Stimulated activated CD8-positive, alpha-beta memory T cell treated with anti-CD3 and anti-CD28 coated beads, Interleukin-7, amount 100 ng/mL, for 48 hours (primary cell): Measurements from ENCODE around the gene OSBPL2.

Experiments used
- DNase-seq, 2 donors: peaks; one replicate each; pipeline ENCODE4 v3.0.0-alpha.2; 2020; ENCODE audit warnings: low read depth in 1 of 2; ENCODE audit errors: extremely low read depth in 1 of 2

The OSBPL2 gene

DNA sequence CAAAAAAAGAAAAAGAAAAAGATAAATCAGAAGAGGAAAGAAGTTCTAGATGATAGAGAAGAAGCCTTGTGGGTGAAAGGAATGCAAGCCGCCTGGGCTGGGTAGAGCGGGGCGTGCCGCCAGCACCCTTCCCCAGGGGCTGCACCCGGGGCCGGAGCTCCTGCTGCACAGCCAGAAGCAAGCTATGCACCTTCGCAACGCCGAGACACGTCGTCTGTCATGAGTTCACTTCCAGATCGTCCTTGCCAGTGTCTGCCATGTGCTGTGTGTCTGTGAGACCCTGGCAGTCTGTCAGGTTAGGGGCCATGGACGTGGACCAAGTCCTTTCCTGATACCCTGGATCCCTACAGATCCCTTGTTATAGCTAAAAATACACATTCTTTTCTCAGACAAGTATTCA is 38.9 kb downstream of the OSBPL2 start:
- DNase-seq: no peak

DNA sequence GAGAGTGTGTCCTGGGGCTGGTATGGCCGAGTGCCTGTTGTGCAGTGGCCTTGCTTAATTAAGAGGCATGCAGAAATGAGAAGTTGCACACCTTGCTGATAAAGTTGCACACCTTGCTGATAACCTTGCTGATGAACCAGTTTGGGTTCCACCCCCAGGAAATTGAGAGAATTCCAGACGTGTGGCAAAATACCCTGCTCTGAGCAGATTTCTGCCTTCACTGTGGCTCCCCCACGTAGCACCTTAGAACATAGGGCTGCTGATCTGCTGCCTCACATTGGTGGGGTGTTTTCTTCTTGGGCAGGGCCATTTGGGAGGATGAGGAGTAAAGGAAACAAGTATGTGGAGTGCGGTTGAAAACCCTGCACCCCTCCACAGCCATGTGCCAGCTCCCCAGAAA is 42.0 kb downstream of the OSBPL2 start:
- DNase-seq: no peak

DNA sequence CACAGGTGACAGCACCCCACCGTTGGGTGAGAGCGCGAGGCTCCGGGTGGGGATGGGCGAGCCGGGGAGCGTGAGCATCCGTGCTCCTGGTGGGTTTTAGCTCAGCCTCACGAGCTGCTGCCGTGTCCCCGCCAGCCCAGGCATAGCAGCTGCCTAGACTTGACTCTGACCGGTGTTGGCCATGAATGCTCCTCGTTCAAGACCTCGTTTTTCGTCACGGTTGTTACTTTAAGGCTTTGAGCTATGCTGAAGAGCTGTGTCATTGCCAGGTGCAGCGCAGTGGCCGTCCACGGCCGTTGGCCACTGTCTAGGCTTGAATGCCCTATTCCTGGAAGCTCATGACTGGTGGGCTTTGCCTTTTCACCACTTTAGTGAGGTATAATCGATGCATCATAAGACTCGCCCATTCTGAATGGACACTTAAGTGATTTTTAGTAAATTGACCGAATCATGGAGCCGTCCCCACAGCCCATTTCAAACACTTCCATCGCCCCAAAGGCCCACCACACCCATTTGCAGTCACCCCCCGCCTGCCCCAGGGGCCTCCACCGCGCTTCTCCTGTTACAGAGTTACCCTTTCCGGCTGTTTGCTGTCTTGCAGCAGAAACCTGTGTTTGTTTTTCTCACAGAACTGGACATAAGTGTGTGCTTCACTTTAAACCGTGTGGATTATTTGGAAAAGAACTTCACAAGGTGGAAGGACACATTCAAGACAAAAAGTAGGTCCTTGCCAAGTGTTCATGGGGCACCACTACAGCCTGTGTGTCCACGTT is 43.0 kb downstream of the OSBPL2 start:
- DNase-seq: no peak

DNA sequence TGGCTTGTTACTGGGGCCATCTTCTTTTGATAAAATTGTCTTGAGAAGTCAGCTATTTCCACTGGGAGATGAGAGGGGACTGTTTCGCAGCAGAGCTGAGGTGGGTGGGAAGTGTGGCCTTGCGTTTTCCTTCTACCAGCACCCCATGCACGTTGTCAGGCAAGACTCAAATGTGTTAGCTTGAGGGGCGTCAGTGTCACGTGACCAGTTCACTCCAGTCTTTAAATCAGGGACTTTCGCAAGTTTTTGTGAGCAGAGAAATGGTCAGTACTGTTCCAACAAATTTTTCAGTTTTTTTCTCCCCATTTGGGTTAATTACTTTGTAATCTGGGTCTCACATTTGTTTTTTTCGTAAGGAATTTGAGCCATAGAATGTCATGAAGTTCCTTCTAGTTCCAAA is 43.8 kb downstream of the OSBPL2 start:
- DNase-seq: no peak

DNA sequence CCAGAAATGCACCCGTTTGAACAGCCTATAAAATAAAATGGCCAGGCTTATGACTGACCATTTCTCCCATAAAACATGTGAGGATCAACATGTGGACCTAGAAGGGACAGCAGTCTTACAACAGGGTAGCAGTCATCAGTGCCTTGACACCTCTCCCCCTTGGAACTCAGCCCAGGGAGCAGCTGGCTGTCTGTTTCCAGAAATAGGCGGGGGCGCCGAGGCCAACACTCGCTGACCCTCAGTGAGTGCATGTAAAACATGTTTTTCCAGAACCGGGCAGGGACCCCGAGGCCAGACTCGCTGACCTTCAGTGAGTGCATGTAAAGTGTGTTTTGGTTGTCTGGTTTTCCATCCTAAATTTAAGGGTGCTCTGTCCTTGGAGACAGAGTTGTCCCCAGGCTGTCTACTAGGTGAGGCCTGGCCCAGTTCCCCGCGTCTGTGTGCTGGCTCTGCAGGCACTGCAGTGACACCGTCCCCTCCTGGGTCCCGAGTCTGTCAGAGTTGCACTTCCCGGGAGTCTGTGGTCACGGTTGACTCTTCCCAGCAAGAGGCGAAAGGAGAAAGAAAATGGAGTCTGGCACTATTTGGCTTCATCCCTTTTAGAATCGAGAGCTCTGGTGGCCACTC is 44.7 kb downstream of the OSBPL2 start:
- DNase-seq: no peak

DNA sequence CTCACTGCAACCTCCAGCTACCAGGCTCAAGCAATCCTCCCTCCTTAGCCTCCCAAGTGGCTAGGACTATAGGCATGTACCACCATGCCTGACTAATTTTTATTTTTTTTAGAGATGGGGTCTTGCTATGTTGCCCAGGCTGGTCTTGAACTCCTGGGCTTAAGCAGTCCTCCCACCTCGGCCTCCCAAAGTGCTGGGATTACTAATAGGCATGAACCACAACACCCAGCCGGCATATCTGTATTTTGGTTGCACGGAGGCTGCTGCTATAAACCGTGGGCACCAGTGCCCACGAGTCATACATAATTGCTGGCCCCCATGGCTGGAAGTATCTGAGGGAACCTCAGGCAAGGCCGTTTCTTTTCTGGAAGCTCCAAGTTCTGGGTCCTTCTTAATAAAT is 46.1 kb downstream of the OSBPL2 start:
- no peak for DNase-seq

DNA sequence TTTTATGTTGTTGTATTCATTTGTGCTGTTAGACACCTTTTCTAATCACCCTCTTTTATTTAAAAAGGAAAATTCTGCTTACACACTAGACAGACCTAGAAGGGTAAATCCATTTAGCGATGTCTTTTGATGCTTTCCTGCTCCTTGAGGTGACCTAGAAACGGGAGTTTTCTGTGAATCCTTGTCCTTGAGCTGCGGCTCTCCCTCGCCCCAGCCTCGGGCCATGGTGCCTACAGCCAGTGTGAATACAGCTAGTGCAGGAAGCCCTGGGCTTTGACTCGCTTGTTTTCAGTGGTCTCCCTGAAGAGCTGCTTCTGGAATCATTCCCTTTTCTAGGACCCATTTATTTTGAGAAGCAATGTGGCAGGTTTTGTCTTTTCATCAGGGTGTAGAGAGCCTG is 46.8 kb downstream of the OSBPL2 start:
- no peak for DNase-seq

DNA sequence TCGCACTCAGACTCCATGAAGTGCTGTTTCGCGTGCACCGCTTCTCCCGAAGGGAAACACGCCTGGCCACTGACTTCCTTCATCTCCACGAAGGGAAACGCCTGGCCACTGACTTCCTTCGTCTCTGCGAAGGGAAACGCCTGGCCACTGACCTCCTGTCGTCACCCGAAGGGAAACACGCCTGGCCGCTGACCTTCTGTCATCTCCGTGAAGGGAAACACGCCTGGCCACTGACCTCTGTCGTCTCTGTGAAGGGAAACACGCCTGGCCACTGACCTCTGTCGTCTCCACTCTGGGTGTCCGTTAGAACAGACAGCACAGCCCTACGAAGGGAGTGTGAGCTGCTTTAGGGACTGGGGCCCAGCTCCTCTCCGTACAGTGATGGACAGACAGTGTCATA is 47.4 kb downstream of the OSBPL2 start:
- no peak for DNase-seq

DNA sequence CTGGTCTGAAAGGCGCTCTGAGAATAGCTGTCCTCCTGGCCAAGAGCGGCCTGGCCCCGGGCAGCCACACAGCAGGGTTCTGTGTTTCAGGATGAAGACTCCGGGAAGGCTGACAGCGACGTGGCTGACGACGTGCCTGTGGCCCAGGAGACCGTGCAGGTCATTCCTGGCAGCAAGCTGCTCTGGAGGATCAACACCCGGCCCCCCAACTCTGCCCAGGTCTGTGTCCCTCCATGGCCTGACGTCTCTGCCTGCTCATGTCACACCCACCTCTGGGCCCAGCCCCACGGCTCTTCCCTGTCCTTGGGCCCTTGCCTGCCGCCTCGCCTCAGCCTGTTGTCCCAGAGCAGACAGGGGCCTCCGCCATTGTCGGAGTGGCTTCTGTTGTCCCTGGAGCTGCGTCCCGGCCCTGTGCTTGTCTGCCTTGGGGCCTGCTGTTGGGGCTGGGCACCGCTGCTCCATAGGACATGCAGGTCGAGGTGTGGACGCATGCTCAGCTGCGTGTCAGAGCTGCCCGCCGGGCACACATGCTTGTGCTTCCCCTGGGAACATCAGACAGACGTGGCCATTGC is 48.3 kb downstream of the OSBPL2 start:
- no peak for DNase-seq

DNA sequence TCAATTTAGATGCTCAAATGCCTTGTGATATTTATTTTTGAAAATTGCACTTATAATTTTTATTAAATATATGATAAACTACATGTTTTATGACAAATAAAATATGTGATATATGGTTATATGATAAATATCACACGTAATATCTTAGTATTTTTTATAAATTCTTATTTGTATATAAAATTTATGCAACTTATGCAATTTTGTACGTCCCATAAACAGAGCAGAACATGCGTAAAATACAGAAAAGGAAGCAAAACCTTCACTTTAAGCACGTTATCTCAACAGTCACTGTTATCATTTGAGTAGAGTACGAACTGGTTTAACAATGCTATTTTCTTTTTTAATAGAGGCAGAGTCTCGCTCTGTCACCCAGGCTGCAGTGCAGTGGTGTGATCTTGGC is 48.8 kb downstream of the OSBPL2 start:
- no peak for DNase-seq

DNA sequence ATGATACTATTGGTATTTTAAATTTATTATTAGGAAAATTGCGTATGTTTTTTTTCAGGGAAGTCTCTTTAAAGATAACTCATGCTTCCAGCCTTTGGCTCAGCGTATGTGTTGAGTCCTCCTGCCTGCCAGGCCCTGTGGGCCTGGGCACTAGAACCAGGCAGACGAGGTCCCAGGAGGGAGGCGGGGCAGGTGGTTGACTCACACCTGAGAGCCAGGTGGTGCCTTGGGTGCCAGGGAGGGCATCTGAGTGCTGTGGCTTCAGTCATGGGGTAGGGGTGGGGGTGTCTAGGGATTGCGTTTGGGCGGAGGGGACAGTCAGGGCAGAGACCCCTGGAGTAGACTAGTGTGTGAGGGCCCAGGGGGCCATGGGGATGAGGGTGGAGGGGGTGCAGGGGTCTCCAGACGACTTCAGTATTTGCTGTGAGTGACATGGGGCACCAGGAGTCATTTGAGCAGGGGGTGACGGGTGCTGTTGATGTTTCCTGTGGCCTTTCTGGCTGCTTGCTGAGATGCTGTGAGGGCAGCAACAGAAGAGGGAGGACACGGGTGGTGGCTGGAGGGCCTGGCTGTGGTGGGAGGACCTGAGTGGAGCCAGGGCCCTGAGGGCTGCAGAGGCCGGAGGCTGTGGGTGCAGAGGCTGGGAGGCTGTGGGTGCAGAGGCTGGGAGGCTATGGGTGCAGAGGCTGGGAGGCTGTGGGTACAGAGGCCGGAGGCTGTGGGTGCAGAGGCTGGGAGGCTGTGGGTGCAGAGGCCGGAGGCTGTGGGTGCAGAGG is 49.6 kb downstream of the OSBPL2 start:
- DNase-seq: no peak

DNA sequence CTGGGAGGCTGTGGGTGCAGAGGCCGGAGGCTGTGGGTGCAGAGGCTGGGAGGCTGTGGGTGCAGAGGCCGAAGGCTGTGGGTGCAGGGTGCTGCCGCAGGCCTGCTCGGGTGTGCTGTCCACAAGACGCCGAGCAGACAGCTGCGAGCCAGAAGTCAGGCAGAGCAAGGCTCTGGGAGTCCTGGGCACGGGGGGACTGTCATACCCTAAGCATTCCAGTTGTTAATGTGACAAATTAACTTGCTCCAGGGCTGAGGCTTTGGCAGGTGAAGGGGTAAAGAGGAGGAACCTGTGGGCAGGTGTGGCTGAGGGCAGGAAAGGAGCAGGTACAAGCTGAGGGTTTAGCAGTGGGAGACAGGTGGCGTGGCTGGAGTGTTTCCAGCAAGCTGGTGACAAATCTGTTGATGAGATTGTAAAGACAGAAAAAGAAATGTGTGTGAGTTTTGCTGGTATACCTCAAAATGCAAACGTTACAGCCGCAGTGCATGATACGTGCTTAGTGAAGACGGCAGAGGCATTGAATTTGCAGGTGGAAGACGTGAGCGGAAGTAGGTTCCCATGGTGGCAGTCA is 50.3 kb downstream of the OSBPL2 start:
- no peak for DNase-seq

DNA sequence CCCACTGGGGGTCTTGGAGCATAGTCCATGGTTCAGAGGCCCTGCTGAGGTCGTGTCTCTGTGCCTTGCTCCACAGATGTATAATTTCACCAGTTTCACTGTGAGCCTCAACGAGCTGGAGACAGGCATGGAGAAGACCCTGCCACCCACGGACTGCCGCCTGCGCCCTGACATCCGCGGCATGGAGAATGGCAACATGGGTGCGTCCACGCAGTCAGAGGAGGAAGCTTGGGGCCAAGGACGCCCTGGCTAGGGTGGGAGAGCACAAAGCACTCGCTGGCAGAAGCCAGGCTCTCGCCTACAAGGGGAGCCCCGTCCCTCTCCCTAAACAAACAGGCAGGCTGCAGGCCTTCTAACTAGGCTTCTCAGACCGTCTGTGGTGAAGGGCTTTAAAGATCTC is 50.8 kb downstream of the OSBPL2 start:
- no peak for DNase-seq

DNA sequence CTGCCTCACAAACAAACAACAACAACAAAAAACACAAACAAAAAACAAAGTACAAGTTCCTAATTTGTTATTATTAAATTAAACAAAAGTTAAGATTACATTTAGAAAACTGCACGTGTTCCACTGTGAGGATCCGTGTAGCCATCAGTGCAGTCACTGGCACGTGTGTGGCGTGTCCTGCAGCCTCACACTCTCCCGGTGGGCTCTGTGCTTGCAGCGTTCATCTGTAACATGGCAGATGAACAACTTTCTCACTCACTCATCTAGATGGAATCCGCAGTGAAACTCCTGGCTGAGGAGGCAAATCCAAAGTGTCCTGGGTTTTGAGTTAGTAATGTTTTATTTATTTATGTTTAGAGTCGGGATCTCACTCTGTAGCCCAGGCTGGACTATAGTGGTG is 51.6 kb downstream of the OSBPL2 start:
- DNase-seq: no peak

DNA sequence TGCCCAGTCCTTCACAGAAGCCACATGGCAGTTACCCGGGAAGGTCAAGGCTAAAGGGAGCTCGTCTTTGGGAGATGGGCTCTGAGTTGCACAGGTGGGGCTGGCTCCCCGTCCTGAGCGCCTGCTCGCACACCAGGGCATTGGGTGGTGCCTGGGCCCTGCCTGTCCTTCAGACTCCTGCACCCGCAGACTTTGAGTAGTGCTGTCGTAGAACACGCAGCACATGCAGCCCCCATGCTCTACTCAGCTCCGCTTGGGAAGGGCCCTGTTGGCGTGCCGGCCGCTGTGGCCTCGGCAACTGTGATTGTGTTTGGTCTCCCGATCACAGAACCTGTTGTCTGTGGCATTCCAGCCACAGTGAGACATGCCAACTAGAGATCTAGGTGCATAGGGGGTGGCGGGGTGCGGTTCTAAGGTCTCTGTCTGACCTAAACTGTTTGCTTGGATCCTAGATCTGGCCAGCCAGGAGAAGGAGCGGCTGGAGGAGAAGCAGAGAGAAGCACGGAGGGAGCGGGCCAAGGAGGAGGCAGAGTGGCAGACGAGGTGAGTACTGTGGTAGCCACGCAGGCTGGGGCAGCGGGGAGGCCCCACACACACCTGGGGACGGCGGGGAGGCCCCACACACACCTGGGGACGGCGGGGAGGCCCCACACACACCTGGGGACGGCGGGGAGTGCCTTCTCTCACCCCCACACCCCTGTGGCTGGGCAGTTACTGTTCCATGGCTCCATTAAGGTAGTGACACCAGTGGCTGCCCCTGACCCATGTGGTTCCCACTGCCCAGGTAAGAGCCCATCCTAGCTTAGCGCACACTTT is 53.1 kb downstream of the OSBPL2 start:
- DNase-seq: no peak

DNA sequence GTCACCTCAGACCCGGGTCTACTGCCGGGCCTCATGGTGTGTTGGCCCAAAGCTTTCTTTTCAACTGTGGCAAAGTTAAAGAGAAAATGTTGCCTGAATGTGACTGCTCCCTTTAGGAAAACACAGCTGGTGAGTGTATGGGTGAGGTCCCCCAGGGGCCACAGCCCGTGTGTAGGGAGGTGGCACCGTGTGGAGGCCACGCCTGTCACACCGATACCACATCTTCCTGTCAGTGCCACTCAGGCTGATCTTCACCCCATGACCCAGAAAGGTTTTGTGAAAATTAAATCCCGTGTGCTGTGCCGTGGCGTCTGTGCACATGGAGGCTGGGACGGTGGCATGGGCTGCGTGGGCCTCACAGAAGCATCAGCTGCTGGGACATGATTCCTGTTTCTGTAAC is 53.8 kb downstream of the OSBPL2 start:
- DNase-seq: no peak

DNA sequence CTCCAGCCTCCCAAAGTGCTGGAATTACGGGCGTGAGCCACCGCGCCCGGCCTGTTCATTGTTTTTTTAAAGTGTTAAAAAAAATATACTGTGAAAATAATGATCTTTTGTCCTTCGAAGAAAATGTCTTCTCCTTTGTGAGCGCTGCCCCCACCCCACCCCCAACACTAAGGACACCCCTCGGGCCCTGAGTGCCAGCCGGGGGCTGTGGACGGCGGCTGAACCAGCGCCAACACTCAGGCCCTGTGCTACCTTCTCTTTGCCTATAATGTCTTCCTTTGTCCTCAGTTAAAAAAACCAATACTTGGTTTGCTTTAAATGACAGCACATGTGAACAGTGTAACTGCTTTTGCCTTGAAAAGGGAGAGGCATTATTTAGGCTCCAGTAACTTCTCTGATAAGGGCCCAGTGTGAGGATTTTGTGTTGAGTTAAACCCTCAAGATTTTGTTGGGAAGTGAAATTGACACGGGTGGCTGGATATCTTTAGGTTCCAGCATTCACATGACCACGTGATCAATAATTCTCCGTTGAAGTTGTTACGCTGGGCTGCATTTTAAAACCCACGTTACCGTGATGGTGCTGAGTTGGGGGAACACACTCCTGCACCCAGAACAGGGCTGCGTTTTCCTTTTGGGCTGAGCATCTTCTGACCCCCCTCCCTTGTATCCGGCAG is 54.9 kb downstream of the OSBPL2 start:
- no peak for DNase-seq

DNA sequence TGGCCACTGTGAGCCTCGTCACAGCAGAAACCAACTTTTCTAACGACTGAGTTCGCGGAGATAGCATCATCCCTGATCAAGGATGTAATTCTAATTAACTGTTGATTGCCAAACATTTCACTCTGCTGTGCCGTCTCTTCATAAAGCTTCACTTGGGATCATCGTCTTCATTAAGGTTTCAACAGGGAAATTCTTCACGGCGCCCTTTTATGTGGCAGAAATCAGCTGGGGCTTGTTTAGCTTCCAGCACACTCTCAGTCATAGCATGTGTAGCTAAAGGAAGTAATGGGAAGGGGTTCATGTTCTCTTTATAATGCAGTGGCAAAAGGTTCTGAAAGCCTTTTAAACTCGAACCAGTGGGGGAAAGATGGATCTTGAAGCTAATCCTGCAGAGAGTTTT is 55.6 kb downstream of the OSBPL2 start:
- DNase-seq: no peak

DNA sequence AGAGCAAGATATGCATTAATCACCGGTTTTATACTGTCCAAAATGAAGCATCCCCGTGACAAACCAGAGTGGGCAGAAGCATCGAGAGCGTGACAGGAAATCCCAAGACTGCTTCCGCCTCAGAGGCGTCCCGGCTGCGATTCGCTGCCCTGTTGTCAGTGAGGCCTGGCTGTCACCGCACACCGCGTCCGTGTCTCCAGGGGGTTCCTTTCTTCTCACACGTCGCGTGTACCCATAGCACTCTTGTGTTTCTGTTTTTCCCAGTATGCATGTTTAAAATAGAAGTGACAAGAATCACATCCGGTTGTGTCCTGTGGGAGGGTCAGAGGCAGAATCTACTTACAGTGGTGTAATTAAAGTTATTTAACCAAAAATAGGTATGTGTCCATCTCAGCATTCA is 56.2 kb downstream of the OSBPL2 start:
- DNase-seq: no peak
